Stimulated activated CD8-positive, alpha-beta memory T cell treated with anti-CD3 and anti-CD28 coated beads, Interleukin-12 subunit alpha, Interleukin-12 subunit beta, amount 100 ng/mL, for 4 hours (primary cell): ENCODE measurements around the gene SLC25A22.

ENCODE experiments used
- DNase-seq: peaks from one replicate; pipeline ENCODE4 v3.0.0-alpha.2; 2020; ENCODE audit warnings: low read depth

The SLC25A22 gene

GRCh38 chr11:746289-747157 is 51.6 kb downstream of the SLC25A22 start:
- no peak for DNase-seq

- DNase-seq, result no peak
Observed at GRCh38 chr11:745428-745827, 52.7 kb downstream of the SLC25A22 start.

- DNase-seq, result no peak
Observed at GRCh38 chr11:742571-743201, 55.4 kb downstream of the SLC25A22 start.

- no peak for DNase-seq
Observed at GRCh38 chr11:742156-742546, 55.9 kb downstream of the SLC25A22 start.
